Lower leg skin (tissue), 3 donors: ENCODE measurements around the gene ASGR2.

ENCODE experiments used
- POLR2A ChIP-seq, 2 donors: fragments of 450-650 bp; IDR thresholded peaks; one replicate each; pipeline ENCODE4 v1.6.1; 2016 to 2017; ENCODE audit warnings: antibody characterized with exemption in 2 of 2, mild to moderate bottlenecking in 1 of 2, moderate library complexity in 1 of 2
- TF ChIP-seq, protein P1 (sequence below), 3 donors: fragments of 450-650 bp; IDR thresholded peaks; one replicate each; pipeline ENCODE4 v1.5.1; 2016; ENCODE audit warnings: antibody characterized with exemption in 3 of 3, mild to moderate bottlenecking in 3 of 3, moderate library complexity in 2 of 3

DNA sequence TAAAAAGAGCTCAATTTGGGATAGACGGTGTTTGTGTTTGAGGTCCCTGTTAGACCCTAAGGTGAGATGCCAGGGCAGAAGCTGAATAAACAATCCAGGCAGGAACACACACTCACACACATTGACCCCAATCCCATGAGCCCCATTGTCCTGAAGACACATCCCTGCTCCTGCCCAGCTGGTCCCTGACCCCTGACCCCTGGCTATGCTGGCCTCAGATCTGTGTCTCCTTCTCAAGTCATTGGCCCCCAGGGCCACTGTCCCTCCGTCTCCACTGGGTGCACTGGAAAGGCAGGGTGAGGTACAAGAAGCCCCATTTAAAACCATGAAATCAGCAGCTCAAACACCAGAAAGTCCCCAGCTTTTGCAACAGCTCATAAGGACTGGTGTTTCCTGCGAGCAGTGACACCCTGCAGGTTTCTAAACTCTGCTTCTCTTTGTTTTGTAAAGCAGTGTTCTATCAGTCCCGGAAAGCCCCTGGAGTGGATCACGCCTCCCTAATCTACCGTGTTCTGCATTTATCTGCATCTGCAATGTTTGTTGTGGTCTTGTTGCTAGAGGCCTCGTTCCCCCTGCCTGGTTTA lies 18.0 kb upstream of the ASGR2 start:
- no peak for TF ChIP-seq POLR2A (IDR thresholded peaks at IDR 0.05)
- TF ChIP-seq, protein P1, sequence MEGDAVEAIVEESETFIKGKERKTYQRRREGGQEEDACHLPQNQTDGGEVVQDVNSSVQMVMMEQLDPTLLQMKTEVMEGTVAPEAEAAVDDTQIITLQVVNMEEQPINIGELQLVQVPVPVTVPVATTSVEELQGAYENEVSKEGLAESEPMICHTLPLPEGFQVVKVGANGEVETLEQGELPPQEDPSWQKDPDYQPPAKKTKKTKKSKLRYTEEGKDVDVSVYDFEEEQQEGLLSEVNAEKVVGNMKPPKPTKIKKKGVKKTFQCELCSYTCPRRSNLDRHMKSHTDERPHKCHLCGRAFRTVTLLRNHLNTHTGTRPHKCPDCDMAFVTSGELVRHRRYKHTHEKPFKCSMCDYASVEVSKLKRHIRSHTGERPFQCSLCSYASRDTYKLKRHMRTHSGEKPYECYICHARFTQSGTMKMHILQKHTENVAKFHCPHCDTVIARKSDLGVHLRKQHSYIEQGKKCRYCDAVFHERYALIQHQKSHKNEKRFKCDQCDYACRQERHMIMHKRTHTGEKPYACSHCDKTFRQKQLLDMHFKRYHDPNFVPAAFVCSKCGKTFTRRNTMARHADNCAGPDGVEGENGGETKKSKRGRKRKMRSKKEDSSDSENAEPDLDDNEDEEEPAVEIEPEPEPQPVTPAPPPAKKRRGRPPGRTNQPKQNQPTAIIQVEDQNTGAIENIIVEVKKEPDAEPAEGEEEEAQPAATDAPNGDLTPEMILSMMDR (IDR thresholded peaks at IDR 0.05) = no peak
